ENCODE results near the gene TMEM88. TPM values are rescaled to one million over a fixed set of nuclear protein-coding genes. Genes with fewer than 3 reads are reported as not detected.
A peak's percentile ranks its signal among the peaks of the same experiment; 100 is the strongest.

The TMEM88 gene
- total and polyA plus RNA-seq, 2 of the 13 experiments (the other 11 are each of a cell fraction or from before 2014, with no cell fraction given) = 0.31 to 0.66 TPM

GRCh38 chr17:7851438-7852261, 3.2 kb upstream of the TMEM88 start (continued):
- no peak for TF ChIP-seq ARID3A (IDR thresholded peaks at IDR 0.05; ENCODE audit: low read depth, low read length)
- no peak for TF ChIP-seq ETV6 (CRISPR knock-in tag; conservative IDR thresholded peaks at IDR 0.05)
- TF ChIP-seq ZNF501 (CRISPR knock-in tag; IDR thresholded peaks at IDR 0.05) = no peak
- TF ChIP-seq ELF4 (CRISPR knock-in tag; IDR thresholded peaks at IDR 0.05; ENCODE audit: borderline replicate concordance) = no peak
- 0 out of 2 replicates have a peak, but pooled peaks have one; percentile 39 for TF ChIP-seq ZBTB7A (CRISPR knock-in tag; IDR thresholded peaks at IDR 0.05)
- TF ChIP-seq ZFP36 (IDR thresholded peaks at IDR 0.05; ENCODE audit: borderline replicate concordance, low read depth, low read length, partially characterized antibody) = no peak
- no peak for TF ChIP-seq ZNF207 (IDR thresholded peaks at IDR 0.05; ENCODE audit: borderline replicate concordance)
- TF ChIP-seq SPEN (CRISPR knock-in tag; IDR thresholded peaks at IDR 0.05; ENCODE audit: low read depth) = no peak
- TF ChIP-seq ZNF879 (CRISPR knock-in tag; IDR thresholded peaks at IDR 0.05) = no peak
- no peak for TF ChIP-seq CSRNP2 (CRISPR knock-in tag; conservative IDR thresholded peaks at IDR 0.05; ENCODE audit: low read depth)
- no peak for TF ChIP-seq PPARG (CRISPR knock-in tag; conservative IDR thresholded peaks at IDR 0.05)
- peak; percentile 45; the same call in 1 of the 2 replicates for TF ChIP-seq ZNF556 (CRISPR knock-in tag; IDR thresholded peaks at IDR 0.05; ENCODE audit: borderline replicate concordance)
- TF ChIP-seq ZNF766 (CRISPR knock-in tag; IDR thresholded peaks at IDR 0.05; ENCODE audit: borderline replicate concordance) = no peak
- TF ChIP-seq CBX1 (IDR thresholded peaks at IDR 0.05; ENCODE audit: low read depth) = no peak
- no peak for TF ChIP-seq AGO1 (IDR thresholded peaks at IDR 0.05; ENCODE audit: low read depth, low read length, poor library complexity, severe bottlenecking)
- no peak for TF ChIP-seq BRCA1 (CRISPR knock-in tag; IDR thresholded peaks at IDR 0.05)
- TF ChIP-seq ZNF646 (CRISPR knock-in tag; IDR thresholded peaks at IDR 0.05) = no peak
- TF ChIP-seq KLF13 (CRISPR knock-in tag; IDR thresholded peaks at IDR 0.05) = no peak
- TF ChIP-seq ARNTL (CRISPR knock-in tag; IDR thresholded peaks at IDR 0.05) = no peak

Measured in HepG2 (cell line).